BLaER1 treated with 17β-estradiol and CSF1 and Interleukin-3, amounts not matched to agents 10 nM and 100 nM (cell line): ENCODE results near the gene GNAQ.

Experiments used
- H3K27ac ChIP-seq, 11 experiments: shearing (Covaris generic); formaldehyde crosslinking; 2 replicates each; pipeline ENCODE4 v1.8.1; 2022
- H3K27me3 ChIP-seq, 11 experiments: shearing (Covaris generic); formaldehyde crosslinking; 2 replicates each; pipeline ENCODE4 v1.8.1; 2022
- H3K36me3 ChIP-seq, 11 experiments: shearing (Covaris generic); formaldehyde crosslinking; 2 replicates each; pipeline ENCODE4 v1.8.1; 2022
- H3K4me1 ChIP-seq, 10 experiments: shearing (Covaris generic); formaldehyde crosslinking; 2 replicates each; pipeline ENCODE4 v1.8.1; 2022
- H3K4me2 ChIP-seq, 11 experiments: shearing (Covaris generic); formaldehyde crosslinking; 2 replicates each; pipeline ENCODE4 v1.8.1; 2022
- H3K4me3 ChIP-seq, 10 experiments: shearing (Covaris generic); formaldehyde crosslinking; 2 replicates each; pipeline ENCODE4 v1.8.1; 2022
- H3K9ac ChIP-seq, 11 experiments: shearing (Covaris generic); formaldehyde crosslinking; 2 replicates each; pipeline ENCODE4 v1.8.1; 2022
- H3K9me3 ChIP-seq, 11 experiments: shearing (Covaris generic); formaldehyde crosslinking; replicated peaks in 1 of 11; 2 replicates each; pipeline ENCODE4 v1.8.1; 2022
- H4K20me1 ChIP-seq, 11 experiments: shearing (Covaris generic); formaldehyde crosslinking; 2 replicates each; pipeline ENCODE4 v1.8.1; 2022
- Cebpa-rat ChIP-seq, 11 experiments: shearing (Covaris generic); IDR thresholded peaks; 2 replicates each; pipeline ENCODE4 v1.8.1; 2022

The GNAQ gene

GRCh38 chr9:77927265-77927664 lies 104.3 kb downstream of the GNAQ start:
- no peak overlapping the region for H3K9ac ChIP-seq
- no peak overlapping the region for H3K27ac ChIP-seq
- H3K9me3 ChIP-seq, result no peaks in the 10 kb centered on the region
- TF ChIP-seq Cebpa-rat (IDR thresholded peaks at IDR 0.05), result no peak
- H3K36me3 ChIP-seq, result peaks cover under 1 to 46% (median 13%) of the 10 kb centered on the region in 11 experiments; a peak in 14 of 22 replicates
- H3K27me3 ChIP-seq, result peaks cover 0 to under 1% (median 0%) of the 10 kb centered on the region in 11 experiments; a peak in 1 of 22 replicates
- H3K4me2 ChIP-seq, result no peak overlapping the region
- no peak overlapping the region for H3K4me3 ChIP-seq
- H3K4me1 ChIP-seq, result peaks cover 0 to 17% (median 0%) of the 10 kb centered on the region in 10 experiments; a peak in 5 of 20 replicates
- peaks cover 0 to 98% (median 5%) of the 10 kb centered on the region in 11 experiments; a peak in 9 of 22 replicates for H4K20me1 ChIP-seq

GRCh38 chr9:77926371-77926878 lies 105.2 kb downstream of the GNAQ start:
- Histone ChIP-seq H3K27ac (no peak overlapping the region), H3K36me3 (peaks cover 3 to 52% (median 20%) of the 10 kb centered on the region in 11 experiments; a peak in 17 of 22 replicates), H4K20me1 (peaks cover 0 to 98% (median 5%) of the 10 kb centered on the region in 11 experiments; a peak in 9 of 22 replicates), H3K4me1 (peaks cover 0 to 13% (median 0%) of the 10 kb centered on the region in 10 experiments; a peak in 3 of 20 replicates), H3K4me3 (no peak overlapping the region), H3K9me3 (no peaks in the 10 kb centered on the region), H3K9ac (no peak overlapping the region), H3K4me2 (no peak overlapping the region), H3K27me3 (peaks cover 0 to 5% (median 4%) of the 10 kb centered on the region in 11 experiments; a peak in 11 of 22 replicates)
- no peak for TF ChIP-seq Cebpa-rat (IDR thresholded peaks at IDR 0.05)

- H3K27ac ChIP-seq, result no peak overlapping the region
Measured at GRCh38 chr9:77922591-77922990, 109.0 kb downstream of the GNAQ start.

DNA sequence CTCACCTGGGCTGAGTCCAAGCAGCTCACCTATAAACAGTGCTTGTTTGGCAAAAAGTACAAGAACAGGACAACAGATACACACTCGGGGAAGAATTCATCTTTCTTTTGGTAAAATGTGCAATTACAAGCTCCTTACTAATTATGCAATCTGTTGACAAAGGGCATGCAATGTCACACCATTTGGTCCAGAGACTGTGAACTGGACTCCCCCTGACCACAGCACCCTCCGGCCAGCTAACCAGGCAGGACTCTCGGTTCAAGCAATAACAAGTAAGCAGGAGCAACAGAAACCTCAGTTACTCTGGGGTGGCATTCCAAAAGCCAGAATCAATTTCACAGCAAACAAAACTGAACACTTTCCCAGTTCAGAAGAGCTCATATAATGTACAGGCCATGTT lies 113.8 kb downstream of the GNAQ start:
- peaks cover 0 to 90% (median 0%) of the 10 kb centered on the region in 11 experiments; a peak in 8 of 22 replicates for H4K20me1 ChIP-seq
- no peak overlapping the region for H3K4me3 ChIP-seq
- no peak overlapping the region for H3K4me2 ChIP-seq
- peaks cover 0 to 18% (median 16%) of the 10 kb centered on the region in 11 experiments; a peak in 17 of 22 replicates for H3K9me3 ChIP-seq
- peaks cover 0 to 16% (median 11%) of the 10 kb centered on the region in 10 experiments; a peak in 11 of 20 replicates for H3K4me1 ChIP-seq
- no peak overlapping the region for H3K27ac ChIP-seq
- no peak overlapping the region for H3K9ac ChIP-seq
- peaks cover 33 to 83% (median 53%) of the 10 kb centered on the region in 11 experiments for H3K36me3 ChIP-seq
- no peak for TF ChIP-seq Cebpa-rat (IDR thresholded peaks at IDR 0.05)
- H3K27me3 ChIP-seq, result peaks cover 0 to 5% (median 4%) of the 10 kb centered on the region in 11 experiments; a peak in 11 of 22 replicates

More at GRCh38 chr9:77922591-77922990, 109.0 kb downstream of the GNAQ start:
- Histone ChIP-seq H3K4me1 (peaks cover 0 to 13% (median 0%) of the 10 kb centered on the region in 10 experiments; a peak in 3 of 20 replicates), H3K4me2 (no peak overlapping the region), H3K27me3 (peaks cover 0 to 5% (median 4%) of the 10 kb centered on the region in 11 experiments; a peak in 11 of 22 replicates), H4K20me1 (peaks cover 0 to 93% (median 0%) of the 10 kb centered on the region in 11 experiments; a peak in 9 of 22 replicates), H3K9me3 (no peaks in the 10 kb centered on the region), H3K4me3 (no peak overlapping the region), H3K36me3 (peaks cover 19 to 58% (median 40%) of the 10 kb centered on the region in 11 experiments; a peak in 21 of 22 replicates), H3K9ac (no peak overlapping the region)
- no peak for TF ChIP-seq Cebpa-rat (IDR thresholded peaks at IDR 0.05)

DNA sequence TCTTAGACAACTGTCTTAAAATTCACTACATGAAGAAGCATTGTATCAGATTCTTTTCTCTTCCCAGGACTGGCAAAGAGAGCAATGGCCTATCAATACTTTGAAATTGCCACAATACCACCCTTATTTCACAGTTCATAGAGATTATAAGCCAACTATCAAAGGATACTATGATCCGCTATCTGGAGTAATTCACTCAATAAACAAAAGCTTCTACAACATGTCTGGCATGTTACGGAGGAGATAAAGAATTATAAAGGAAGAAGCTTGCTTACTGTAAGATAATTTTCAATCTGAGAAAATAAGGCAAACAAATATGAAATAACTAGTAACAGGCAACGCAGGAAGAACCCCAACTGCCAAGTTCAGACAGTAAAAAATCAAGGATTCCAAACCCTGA lies 114.8 kb downstream of the GNAQ start:
- Histone ChIP-seq H3K27ac (no peak overlapping the region), H3K4me2 (peak overlapping the region in 5 of 11 experiments; percentile 6 to 37 (median 14); a peak in 8 of 22 replicates), H3K4me1 (peaks cover 0 to 16% (median 11%) of the 10 kb centered on the region in 10 experiments; a peak in 11 of 20 replicates), H3K4me3 (no peak overlapping the region), H3K36me3 (peaks cover 36 to 82% (median 47%) of the 10 kb centered on the region in 11 experiments), H3K27me3 (peaks cover 0 to under 1% (median 0%) of the 10 kb centered on the region in 11 experiments; a peak in 1 of 22 replicates), H3K9me3 (peaks cover 0 to 27% (median 22%) of the 10 kb centered on the region in 11 experiments; a peak in 18 of 22 replicates), H3K9ac (no peak overlapping the region), H4K20me1 (peaks cover 0 to 90% (median 0%) of the 10 kb centered on the region in 11 experiments; a peak in 8 of 22 replicates)
- TF ChIP-seq Cebpa-rat (IDR thresholded peaks at IDR 0.05), result no peak

GRCh38 chr9:77916410-77916819 lies 115.2 kb downstream of the GNAQ start:
- peak overlapping the region in 5 of 11 experiments; percentile 6 to 37 (median 14); a peak in 8 of 22 replicates for H3K4me2 ChIP-seq

DNA sequence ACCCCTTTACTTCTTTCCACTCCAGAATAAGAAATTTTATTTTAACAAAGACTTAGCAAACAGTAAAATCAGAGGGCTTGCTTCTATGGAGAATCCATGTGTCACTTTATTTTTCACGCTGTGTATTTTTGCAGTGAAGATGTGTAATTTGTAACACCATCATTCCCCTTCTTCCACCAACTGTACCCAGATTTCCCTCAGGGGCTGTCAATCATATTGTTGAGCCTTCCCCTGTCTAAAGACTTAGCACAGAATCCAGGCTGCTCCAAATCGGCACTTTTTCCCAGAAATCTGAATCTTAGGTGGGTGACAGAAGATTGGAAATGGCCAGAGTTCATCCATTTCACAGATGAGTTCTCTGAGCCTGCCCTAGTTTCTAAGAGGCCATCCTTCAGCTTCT lies 115.9 kb downstream of the GNAQ start:
- no peak overlapping the region for H3K9ac ChIP-seq
- TF ChIP-seq Cebpa-rat (IDR thresholded peaks at IDR 0.05), result no peak
- H3K9me3 ChIP-seq, result peaks cover 0 to 38% (median 31%) of the 10 kb centered on the region in 11 experiments; a peak in 18 of 22 replicates
- H3K4me3 ChIP-seq, result no peak overlapping the region
- peaks cover 0 to 90% (median 0%) of the 10 kb centered on the region in 11 experiments; a peak in 8 of 22 replicates for H4K20me1 ChIP-seq
- H3K36me3 ChIP-seq, result peaks cover 32 to 80% (median 45%) of the 10 kb centered on the region in 11 experiments
- peak overlapping the region in 4 of 11 experiments; percentile 6 to 37 (median 11); a peak in 5 of 22 replicates for H3K4me2 ChIP-seq
- H3K27ac ChIP-seq, result no peak overlapping the region
- H3K27me3 ChIP-seq, result no peaks in the 10 kb centered on the region
- H3K4me1 ChIP-seq, result peaks cover 4 to 19% (median 14%) of the 10 kb centered on the region in 10 experiments; a peak in 16 of 20 replicates

More at GRCh38 chr9:77916410-77916819, 115.2 kb downstream of the GNAQ start:
- Histone ChIP-seq H4K20me1 (peaks cover 0 to 90% (median 0%) of the 10 kb centered on the region in 11 experiments; a peak in 8 of 22 replicates), H3K27ac (no peak overlapping the region), H3K4me3 (no peak overlapping the region), H3K9me3 (peaks cover 0 to 31% (median 26%) of the 10 kb centered on the region in 11 experiments; a peak in 18 of 22 replicates), H3K9ac (no peak overlapping the region), H3K36me3 (peaks cover 38 to 82% (median 47%) of the 10 kb centered on the region in 11 experiments), H3K4me1 (peaks cover 0 to 16% (median 11%) of the 10 kb centered on the region in 10 experiments; a peak in 13 of 20 replicates), H3K27me3 (no peaks in the 10 kb centered on the region)
- no peak for TF ChIP-seq Cebpa-rat (IDR thresholded peaks at IDR 0.05)

GRCh38 chr9:77912895-77913693 lies 118.5 kb downstream of the GNAQ start:
- peaks cover 0 to 97% (median 0%) of the 10 kb centered on the region in 11 experiments; a peak in 8 of 22 replicates for H4K20me1 ChIP-seq
- H3K27ac ChIP-seq, result no peak overlapping the region
- H3K4me2 ChIP-seq, result no peak overlapping the region
- no peaks in the 10 kb centered on the region for H3K27me3 ChIP-seq
- H3K36me3 ChIP-seq, result peaks cover 16 to 70% (median 37%) of the 10 kb centered on the region in 11 experiments; a peak in 20 of 22 replicates
- no peak for TF ChIP-seq Cebpa-rat (IDR thresholded peaks at IDR 0.05)
- no peak overlapping the region for H3K9ac ChIP-seq
- peaks cover 23 to 45% (median 38%) of the 10 kb centered on the region in 10 experiments for H3K4me1 ChIP-seq
- H3K9me3 ChIP-seq, result peaks cover 0 to 54% (median 41%) of the 10 kb centered on the region in 11 experiments; a peak in 18 of 22 replicates
- H3K4me3 ChIP-seq, result no peak overlapping the region
